Measurements from ENCODE around the gene SYCP2L. TPM values are rescaled to one million over a fixed set of nuclear protein-coding genes. Genes with fewer than 3 reads are reported as not detected.

Gene SYCP2L
- total RNA-seq, 6 experiments from 2014 or later = 0.20 TPM; not detected in 5

DNA sequence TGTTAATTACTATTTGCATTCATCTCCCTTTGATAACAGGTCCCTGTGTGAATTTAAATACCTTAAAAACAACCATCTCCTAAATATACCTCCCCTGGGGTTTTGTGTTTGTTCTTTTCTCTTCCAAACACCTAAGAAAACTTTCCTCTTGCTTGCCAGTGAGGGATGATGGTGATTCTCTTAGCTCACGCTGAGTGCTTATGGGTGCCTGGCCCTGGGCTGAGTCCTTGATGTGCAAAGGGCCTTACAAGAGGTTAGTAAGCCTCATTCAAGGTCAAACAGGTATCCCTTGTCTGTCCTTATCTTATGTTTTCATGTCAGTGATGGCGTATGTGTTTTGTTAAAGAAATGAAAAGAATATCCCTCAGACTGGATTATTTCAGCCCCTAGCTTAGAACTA lies 76.3 kb downstream of the SYCP2L start:
- ATAC-seq (no peak), DNase-seq (no peak)
- no peaks in the 10 kb centered on the region for H3K4me1 ChIP-seq
- no peaks in the 10 kb centered on the region for H3K36me3 ChIP-seq
- no peaks in the 10 kb centered on the region for H3K9me3 ChIP-seq
- H3K4me3 ChIP-seq = no peak overlapping the region
- intact Hi-C loops (cut with DNase I) = no loop called here
- no peak overlapping the region for H3K27ac ChIP-seq
- H3K27me3 ChIP-seq = no peaks in the 10 kb centered on the region
- TF ChIP-seq POLR2A (IDR thresholded peaks at IDR 0.05) = no peak
- TF ChIP-seq, protein P1, sequence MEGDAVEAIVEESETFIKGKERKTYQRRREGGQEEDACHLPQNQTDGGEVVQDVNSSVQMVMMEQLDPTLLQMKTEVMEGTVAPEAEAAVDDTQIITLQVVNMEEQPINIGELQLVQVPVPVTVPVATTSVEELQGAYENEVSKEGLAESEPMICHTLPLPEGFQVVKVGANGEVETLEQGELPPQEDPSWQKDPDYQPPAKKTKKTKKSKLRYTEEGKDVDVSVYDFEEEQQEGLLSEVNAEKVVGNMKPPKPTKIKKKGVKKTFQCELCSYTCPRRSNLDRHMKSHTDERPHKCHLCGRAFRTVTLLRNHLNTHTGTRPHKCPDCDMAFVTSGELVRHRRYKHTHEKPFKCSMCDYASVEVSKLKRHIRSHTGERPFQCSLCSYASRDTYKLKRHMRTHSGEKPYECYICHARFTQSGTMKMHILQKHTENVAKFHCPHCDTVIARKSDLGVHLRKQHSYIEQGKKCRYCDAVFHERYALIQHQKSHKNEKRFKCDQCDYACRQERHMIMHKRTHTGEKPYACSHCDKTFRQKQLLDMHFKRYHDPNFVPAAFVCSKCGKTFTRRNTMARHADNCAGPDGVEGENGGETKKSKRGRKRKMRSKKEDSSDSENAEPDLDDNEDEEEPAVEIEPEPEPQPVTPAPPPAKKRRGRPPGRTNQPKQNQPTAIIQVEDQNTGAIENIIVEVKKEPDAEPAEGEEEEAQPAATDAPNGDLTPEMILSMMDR (IDR thresholded peaks at IDR 0.05) = no peak
- 71% methylated on average over 2 of the region's 2 CpGs for WGBS (ENCODE audit: insufficient coverage, low coverage, low lambda C conversion rate, missing lambda C conversion rate)

DNA sequence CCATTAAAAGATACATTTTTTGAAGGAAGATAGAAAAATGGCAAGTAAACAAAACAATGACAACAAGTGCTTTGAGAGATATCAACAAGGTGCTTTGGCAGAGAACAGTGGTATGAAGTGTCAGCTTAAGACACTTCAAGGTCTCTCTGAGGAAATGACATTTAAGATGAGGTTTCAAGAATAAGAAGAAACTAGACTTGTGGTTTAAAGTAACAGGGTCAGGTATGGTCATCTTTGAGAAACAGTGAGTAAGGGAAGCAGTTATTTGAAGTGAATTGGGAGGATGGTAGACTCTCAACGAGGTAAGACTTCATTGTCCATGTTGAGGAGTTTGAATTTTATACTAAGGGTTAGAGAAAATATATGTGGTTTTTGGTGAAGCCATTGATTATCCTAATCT lies 77.8 kb downstream of the SYCP2L start:
- intact Hi-C loops (cut with DNase I) = no loop called here
- Histone ChIP-seq H3K27ac (no peak overlapping the region), H3K27me3 (no peaks in the 10 kb centered on the region), H3K9me3 (no peaks in the 10 kb centered on the region), H3K36me3 (no peaks in the 10 kb centered on the region), H3K4me1 (no peaks in the 10 kb centered on the region), H3K4me3 (no peak overlapping the region)
- 63% methylated on average over 1 of the region's 1 CpG for WGBS (ENCODE audit: insufficient coverage, low coverage, low lambda C conversion rate, missing lambda C conversion rate)
- TF ChIP-seq, protein P1 (IDR thresholded peaks at IDR 0.05) = no peak
- no peak for TF ChIP-seq POLR2A (IDR thresholded peaks at IDR 0.05)
- ATAC-seq (no peak), DNase-seq (no peak)

DNA sequence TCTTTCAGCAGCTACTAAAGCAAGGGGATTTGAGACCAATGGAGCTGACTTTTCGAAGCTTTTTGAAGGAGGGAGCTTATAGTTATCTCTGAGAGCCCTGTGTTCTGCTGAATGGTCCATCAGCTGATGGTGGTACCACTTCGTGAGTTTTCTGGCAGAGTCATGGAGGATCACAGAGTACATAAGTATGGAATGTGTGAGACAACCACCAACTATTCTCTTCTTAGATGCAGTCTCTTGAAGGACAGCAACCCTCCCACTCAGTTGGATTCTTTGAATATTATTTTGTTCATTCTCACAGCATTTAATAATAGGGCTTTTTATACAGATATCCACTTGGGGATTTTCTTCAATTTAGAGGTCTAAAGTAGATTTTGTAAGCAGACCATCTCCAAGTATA lies 81.9 kb downstream of the SYCP2L start:
- Histone ChIP-seq H3K27ac (no peak overlapping the region), H3K4me1 (no peaks in the 10 kb centered on the region), H3K27me3 (no peaks in the 10 kb centered on the region), H3K4me3 (no peak overlapping the region), H3K36me3 (no peaks in the 10 kb centered on the region), H3K9me3 (no peaks in the 10 kb centered on the region)
- no peak for TF ChIP-seq POLR2A (IDR thresholded peaks at IDR 0.05)
- TF ChIP-seq, protein P1 (IDR thresholded peaks at IDR 0.05) = no peak
- 56% methylated on average over 1 of the region's 2 CpGs for WGBS (ENCODE audit: insufficient coverage, low coverage, low lambda C conversion rate, missing lambda C conversion rate)
- DNase-seq (no peak), ATAC-seq (no peak)
- intact Hi-C loops (cut with DNase I) = no loop called here

DNA sequence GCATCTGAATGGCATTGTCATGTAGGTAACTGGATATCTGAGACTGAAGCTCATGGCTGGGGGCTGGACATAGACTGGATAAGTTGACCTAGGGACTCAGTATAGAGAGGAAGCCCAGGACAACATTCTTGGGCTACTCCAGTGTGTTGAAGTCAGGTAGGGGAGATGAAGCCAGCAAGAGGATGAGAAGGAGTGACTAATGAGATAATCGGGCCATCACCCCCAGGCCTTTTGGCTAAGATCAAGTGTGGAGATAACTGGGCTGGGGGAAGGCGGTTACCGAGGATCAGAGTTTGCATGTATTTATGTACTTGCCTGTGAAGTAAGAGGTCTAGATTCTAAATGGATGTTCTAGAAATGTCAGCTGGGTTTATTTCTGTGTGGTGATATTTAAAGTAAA lies 83.9 kb downstream of the SYCP2L start:
- Histone ChIP-seq H3K27ac (no peak overlapping the region), H3K4me1 (no peaks in the 10 kb centered on the region), H3K36me3 (no peaks in the 10 kb centered on the region), H3K27me3 (no peaks in the 10 kb centered on the region), H3K9me3 (no peaks in the 10 kb centered on the region), H3K4me3 (no peak overlapping the region)
- TF ChIP-seq, protein P1 (IDR thresholded peaks at IDR 0.05) = no peak
- DNase-seq = no peak
- WGBS (ENCODE audit: insufficient coverage, low coverage, low lambda C conversion rate, missing lambda C conversion rate) = 64% methylated on average over 2 of the region's 3 CpGs
- intact Hi-C loops (cut with DNase I) = no loop called here
- ATAC-seq = no peak

DNA sequence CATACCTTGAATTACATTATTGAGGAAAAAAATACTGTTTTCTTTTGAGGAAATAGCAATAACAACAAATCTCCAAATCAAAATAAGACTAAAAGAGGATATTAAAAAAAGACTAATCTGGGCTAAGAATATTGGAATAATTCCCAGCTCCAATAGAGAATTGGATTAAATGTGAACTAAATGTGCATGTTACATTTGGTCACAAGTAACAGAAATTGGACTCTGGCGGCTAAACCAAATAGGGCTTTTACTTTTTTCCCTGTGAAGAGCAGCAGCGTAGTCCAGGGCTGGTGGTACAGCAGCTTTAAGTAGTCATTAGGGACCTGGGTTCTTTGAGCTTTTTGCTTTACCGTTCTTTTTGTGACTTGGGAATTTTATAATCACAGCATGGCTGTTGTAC lies 85.3 kb downstream of the SYCP2L start:
- WGBS (ENCODE audit: insufficient coverage, low coverage, low lambda C conversion rate, missing lambda C conversion rate) = 88% methylated on average over 3 of the region's 3 CpGs
- no peaks in the 10 kb centered on the region for H3K4me1 ChIP-seq
- no peak overlapping the region for H3K27ac ChIP-seq
- no peak overlapping the region for H3K4me3 ChIP-seq
- TF ChIP-seq, protein P1 (IDR thresholded peaks at IDR 0.05) = no peak
- TF ChIP-seq POLR2A (IDR thresholded peaks at IDR 0.05) = no peak
- no peaks in the 10 kb centered on the region for H3K36me3 ChIP-seq
- no peaks in the 10 kb centered on the region for H3K9me3 ChIP-seq
- DNase-seq (no peak), ATAC-seq (no peak)
- H3K27me3 ChIP-seq = no peaks in the 10 kb centered on the region
- intact Hi-C loops (cut with DNase I) = no loop called here
